ENCODE data around the gene PIEZO2. TPM values are rescaled to one million over a fixed set of nuclear protein-coding genes. Genes with fewer than 3 reads are reported as not detected.

PIEZO2 gene
- total RNA-seq, 8 experiments from 2014 or later, result 1.9 to 73.5 (median 2.8) TPM

DNA sequence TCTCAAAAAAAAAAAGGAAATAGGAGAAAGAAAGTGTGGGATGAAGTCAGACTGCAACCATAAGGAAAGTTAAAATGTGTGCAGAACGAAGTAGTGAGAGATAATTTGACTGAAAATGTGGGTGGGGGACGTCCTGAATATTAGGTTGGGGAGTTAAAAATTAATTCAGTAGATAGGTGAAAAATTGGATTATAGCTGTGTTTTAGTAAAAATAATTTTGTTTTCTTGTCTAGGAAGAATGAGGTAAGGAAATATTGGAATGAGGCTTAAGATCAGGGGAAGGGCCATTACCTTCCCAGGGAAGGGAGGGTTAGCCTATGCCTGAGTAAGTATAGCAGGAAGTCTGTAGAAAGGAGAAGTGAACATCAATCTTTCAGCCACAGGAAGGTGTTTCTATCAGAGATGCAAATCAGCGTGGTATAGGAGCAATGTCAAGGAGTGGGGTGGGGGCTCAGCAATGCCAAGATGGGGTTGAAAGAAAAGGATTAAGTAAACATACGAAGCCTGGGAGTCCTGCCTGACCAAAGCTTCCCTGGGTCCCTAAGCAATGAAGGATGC lies 250.9 kb downstream of the PIEZO2 start:
- Histone ChIP-seq H3K4me3 (no peak overlapping the region), H3K4me1 (replicated peaks in 1 of 2) (peaks cover 5 to 8% of the 10 kb centered on the region in 2 donors), H3K27ac (no peak overlapping the region)
- 14 to 100% (median 73%) methylated on average over 1 to 4 of the region's 4 CpGs for WGBS, 10 experiments
- in situ Hi-C loops (cut with MboI; ENCODE audit: low pct_unique_long_range_greater_than_20kb in 2 of 9, low sequenced_read_pairs in 9 of 9, unreplicated experiment in 9 of 9), result no loop called here
- no peak for ATAC-seq (replicated peaks in 6 of 8)

DNA sequence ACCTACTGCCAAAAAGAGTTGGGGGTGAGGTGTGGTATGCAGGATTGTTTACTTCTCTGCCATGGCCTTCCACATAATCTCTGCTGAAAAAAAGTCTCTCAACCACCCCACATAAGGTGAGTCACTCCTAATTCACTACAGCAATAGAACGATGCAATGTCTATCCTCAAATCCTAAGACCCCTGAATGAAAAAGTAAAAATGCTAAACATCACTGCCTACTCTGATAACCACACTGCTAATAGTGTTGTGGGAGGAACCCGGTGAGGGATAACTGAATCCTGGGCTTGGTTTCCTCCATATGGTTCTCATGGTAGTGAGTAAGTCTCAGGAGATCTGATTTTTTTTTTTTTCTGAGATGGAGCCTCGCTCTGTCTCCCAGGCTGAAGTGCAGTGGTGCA lies 252.5 kb downstream of the PIEZO2 start:
- peak in 3 of 8 experiments; percentile 7 to 47 (median 43) for ATAC-seq (replicated peaks in 6 of 8)
- no peak overlapping the region for H3K27ac ChIP-seq
- WGBS, 10 experiments, result 50 to 100% (median 100%) methylated on average over 1 to 2 of the region's 3 CpGs; no CpG with 5 or more reads in 4 of the 10 experiments
- H3K4me1 ChIP-seq (replicated peaks in 1 of 2), result peaks cover 16 to 25% of the 10 kb centered on the region in 2 donors
- in situ Hi-C loops (cut with MboI; ENCODE audit: low pct_unique_long_range_greater_than_20kb in 2 of 9, low sequenced_read_pairs in 9 of 9, unreplicated experiment in 9 of 9), result no loop called here
- no peak overlapping the region for H3K4me3 ChIP-seq

DNA sequence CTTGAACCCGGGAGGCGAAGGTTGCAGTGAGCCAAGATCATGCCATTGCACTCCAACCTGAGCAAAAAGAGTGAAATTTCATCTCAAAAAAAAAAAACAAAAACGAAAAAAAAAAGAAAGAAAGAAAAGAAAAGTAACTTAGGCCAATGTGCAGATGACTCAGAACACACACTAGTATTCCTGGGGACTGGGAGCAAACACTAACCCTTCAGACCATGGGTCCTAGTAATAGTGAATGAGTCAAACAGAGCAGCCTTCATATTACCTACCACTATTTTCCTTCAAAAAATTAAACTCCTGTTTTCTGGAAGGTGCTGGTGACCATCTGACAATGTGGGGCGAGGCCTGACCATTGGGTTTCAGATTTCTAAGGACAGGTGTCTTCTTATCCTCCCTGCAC lies 253.4 kb downstream of the PIEZO2 start:
- no peak for ATAC-seq (replicated peaks in 6 of 8)
- Histone ChIP-seq H3K4me1 (replicated peaks in 1 of 2) (peaks cover 16 to 32% of the 10 kb centered on the region in 2 donors), H3K27ac (no peak overlapping the region), H3K4me3 (no peak overlapping the region)
- WGBS, 10 experiments, result 0 to 100% (median 63%) methylated on average over 1 to 4 of the region's 4 CpGs
- in situ Hi-C loops (cut with MboI; ENCODE audit: low pct_unique_long_range_greater_than_20kb in 2 of 9, low sequenced_read_pairs in 9 of 9, unreplicated experiment in 9 of 9), result no loop called here

DNA sequence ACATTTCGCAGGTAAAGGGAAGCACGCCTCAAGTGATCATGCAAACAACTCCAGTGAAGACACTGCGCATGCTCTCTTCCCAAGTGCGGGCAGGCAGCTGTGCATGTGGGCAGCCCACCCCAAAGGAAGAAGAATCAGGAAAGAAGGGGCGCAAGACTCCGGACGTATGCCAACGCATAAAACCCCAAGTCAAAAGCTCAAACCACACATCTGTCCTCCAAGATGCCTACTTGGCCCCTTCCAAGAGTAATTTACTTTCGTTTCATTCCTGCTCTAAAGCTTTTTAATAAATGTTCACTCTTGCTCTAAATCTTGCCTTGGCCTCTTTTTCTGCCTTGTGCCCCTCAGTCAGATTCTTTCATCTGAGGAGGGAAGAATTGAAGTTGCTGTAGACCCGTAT lies 254.9 kb downstream of the PIEZO2 start:
- peak overlapping the region; percentile 15 to 23 for H3K27ac ChIP-seq
- in situ Hi-C loops (cut with MboI; ENCODE audit: low pct_unique_long_range_greater_than_20kb in 2 of 9, low sequenced_read_pairs in 9 of 9, unreplicated experiment in 9 of 9), result no loop called here
- H3K4me3 ChIP-seq, result no peak overlapping the region
- 42 to 100% (median 87%) methylated on average over 1 to 10 of the region's 10 CpGs; no CpG with 5 or more reads in 2 of the 10 experiments for WGBS, 10 experiments
- ATAC-seq (replicated peaks in 6 of 8), result no peak
- H3K4me1 ChIP-seq (replicated peaks in 1 of 2), result peaks cover 27 to 44% of the 10 kb centered on the region in 2 donors

DNA sequence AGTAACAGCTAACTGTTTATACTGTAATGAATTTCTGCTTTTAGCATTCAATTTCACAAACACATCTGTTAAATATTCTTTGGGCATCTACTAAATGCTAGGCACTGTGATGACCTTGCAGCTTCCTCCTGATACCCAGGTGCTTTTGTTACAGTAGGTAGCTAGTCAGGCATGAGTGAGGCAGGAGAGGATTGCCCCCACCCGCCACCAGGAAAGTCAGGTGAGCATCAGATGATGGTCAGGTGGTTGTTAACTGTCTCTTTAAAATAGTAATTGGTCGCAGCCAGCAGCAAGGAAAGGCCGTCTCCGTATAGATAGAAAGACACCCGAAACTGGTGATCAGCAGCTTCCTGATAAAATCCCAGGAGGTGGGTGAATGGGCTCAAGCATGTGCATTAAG lies 255.6 kb downstream of the PIEZO2 start:
- no peak overlapping the region for H3K4me3 ChIP-seq
- peaks cover 31 to 50% of the 10 kb centered on the region in 2 donors for H3K4me1 ChIP-seq (replicated peaks in 1 of 2)
- WGBS, 10 experiments, result 40 to 100% (median 72%) methylated on average over 1 to 4 of the region's 5 CpGs; no CpG with 5 or more reads in 5 of the 10 experiments
- peak overlapping the region; percentile 15 to 50 for H3K27ac ChIP-seq
- in situ Hi-C loops (cut with MboI; ENCODE audit: low pct_unique_long_range_greater_than_20kb in 2 of 9, low sequenced_read_pairs in 9 of 9, unreplicated experiment in 9 of 9), result no loop called here
- no peak for ATAC-seq (replicated peaks in 6 of 8)

DNA sequence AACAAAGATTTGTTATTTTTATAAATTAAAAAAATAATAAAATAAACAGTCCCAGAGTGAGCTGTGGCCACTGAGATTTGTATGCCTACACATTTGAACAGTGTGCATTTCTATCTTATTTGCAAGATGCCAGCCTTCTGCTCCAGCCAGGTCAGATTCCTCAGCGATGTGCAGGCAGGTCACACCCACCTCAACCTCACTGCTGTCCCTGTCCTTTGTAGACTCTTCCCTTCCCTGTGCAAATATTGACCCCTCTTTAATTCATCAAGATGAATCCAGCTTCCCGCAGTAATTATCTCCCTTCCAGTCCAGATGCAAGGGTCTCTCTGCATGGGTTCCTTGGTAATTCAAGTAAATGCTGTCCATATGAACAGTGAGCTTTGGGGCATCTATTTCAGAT lies 256.2 kb downstream of the PIEZO2 start:
- peaks cover 34 to 50% of the 10 kb centered on the region in 2 donors for H3K4me1 ChIP-seq (replicated peaks in 1 of 2)
- peak overlapping the region; percentile 38 to 50 for H3K27ac ChIP-seq
- H3K4me3 ChIP-seq, result no peak overlapping the region
- ATAC-seq (replicated peaks in 6 of 8), result peak in 6 of 8 experiments; percentile 16 to 69 (median 57)
- in situ Hi-C loops (cut with MboI; ENCODE audit: low pct_unique_long_range_greater_than_20kb in 2 of 9, low sequenced_read_pairs in 9 of 9, unreplicated experiment in 9 of 9), result no loop called here
- 13 to 100% (median 48%) methylated on average over 1 to 2 of the region's 2 CpGs; no CpG with 5 or more reads in 4 of the 10 experiments for WGBS, 10 experiments

DNA sequence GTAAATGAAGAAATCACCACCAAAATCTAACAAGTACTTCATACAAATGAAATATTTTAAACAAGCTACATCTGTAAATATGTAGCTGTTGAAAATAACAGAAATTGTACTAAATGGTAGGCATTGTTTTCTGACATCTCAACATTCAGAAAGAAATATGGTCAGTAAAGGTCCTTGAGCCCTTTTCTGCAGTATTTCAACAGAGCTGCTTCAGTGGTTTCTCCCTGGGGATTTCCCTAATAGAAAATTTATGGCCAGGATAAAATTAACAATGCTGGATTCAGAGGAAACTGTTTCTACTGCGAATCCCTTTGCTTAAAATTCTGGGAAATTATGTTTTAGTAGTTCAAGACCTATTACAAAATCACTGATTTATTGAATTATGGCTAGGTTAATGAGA lies 256.6 kb downstream of the PIEZO2 start:
- in situ Hi-C loops (cut with MboI; ENCODE audit: low pct_unique_long_range_greater_than_20kb in 2 of 9, low sequenced_read_pairs in 9 of 9, unreplicated experiment in 9 of 9), result no loop called here

DNA sequence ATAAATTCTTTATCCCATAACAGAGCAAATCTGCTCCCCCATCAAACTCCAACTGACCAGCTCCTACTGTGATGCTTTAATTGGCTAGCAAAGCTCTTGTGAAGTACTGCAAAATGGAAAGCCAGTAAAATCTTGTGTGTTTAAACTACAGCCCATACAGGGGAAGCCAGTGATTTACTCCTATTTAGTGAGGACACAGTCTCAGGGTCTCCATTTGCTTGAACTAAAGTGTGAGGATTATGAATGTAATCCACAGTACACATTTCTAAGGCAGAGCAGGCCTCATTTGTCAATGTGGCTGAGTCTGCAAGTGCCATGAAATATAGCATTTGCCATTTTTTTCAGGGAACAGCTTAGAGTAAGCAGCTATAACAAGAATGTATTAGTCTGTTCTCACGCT lies 259.3 kb downstream of the PIEZO2 start:
- H3K27ac ChIP-seq, result peak overlapping the region in 1 of 2 donors; percentile 25
- H3K4me1 ChIP-seq (replicated peaks in 1 of 2), result peaks cover 34 to 50% of the 10 kb centered on the region in 2 donors
- in situ Hi-C loops (cut with MboI; ENCODE audit: low pct_unique_long_range_greater_than_20kb in 2 of 9, low sequenced_read_pairs in 9 of 9, unreplicated experiment in 9 of 9), result no loop called here
- H3K4me3 ChIP-seq, result no peak overlapping the region
- ATAC-seq (replicated peaks in 6 of 8), result peak in 5 of 8 experiments; percentile 84 to 92 (median 90)
- WGBS, 10 experiments, result 0 to 70% (median 52%) methylated on average over 1 of the region's 1 CpG; no CpG with 5 or more reads in 6 of the 10 experiments

More for the DNA sequence above, 256.6 kb downstream of the PIEZO2 start:
- Histone ChIP-seq H3K27ac (peak overlapping the region; percentile 1 to 38), H3K4me1 (replicated peaks in 1 of 2) (peaks cover 34 to 50% of the 10 kb centered on the region in 2 donors), H3K4me3 (no peak overlapping the region)
- WGBS, 10 experiments, result 0 to 57% (median 29%) methylated on average over 1 of the region's 1 CpG; no CpG with 5 or more reads in 5 of the 10 experiments
- peak; percentile 25 to 70 (median 53) for ATAC-seq (replicated peaks in 6 of 8)

DNA sequence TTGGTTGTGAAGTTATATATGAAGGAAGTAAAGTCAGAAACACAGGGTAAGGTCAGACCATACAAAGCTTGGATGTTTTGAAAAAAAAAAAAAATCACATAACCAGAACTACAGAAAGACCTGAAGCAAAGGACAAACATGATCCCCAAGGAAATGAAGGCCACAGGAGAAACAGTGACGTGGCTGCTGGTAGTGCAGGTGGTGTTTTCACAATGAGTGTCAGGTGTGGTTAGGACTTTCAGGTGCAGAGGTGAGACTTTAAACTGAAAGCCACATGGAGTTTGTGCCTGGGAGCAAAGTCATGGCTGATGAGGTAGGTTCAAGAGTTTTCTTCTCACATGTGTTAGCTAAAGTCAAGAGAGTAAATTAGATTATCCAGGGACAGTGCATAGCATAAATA lies 270.7 kb downstream of the PIEZO2 start:
- no peak overlapping the region for H3K27ac ChIP-seq
- 0 to 100% (median 75%) methylated on average over 1 of the region's 1 CpG; no CpG with 5 or more reads in 2 of the 10 experiments for WGBS, 10 experiments
- in situ Hi-C loops (cut with MboI; ENCODE audit: low pct_unique_long_range_greater_than_20kb in 2 of 9, low sequenced_read_pairs in 9 of 9, unreplicated experiment in 9 of 9), result no loop called here
- H3K4me1 ChIP-seq (replicated peaks in 1 of 2), result no peaks in the 10 kb centered on the region
- no peak for ATAC-seq (replicated peaks in 6 of 8)
- no peak overlapping the region for H3K4me3 ChIP-seq

DNA sequence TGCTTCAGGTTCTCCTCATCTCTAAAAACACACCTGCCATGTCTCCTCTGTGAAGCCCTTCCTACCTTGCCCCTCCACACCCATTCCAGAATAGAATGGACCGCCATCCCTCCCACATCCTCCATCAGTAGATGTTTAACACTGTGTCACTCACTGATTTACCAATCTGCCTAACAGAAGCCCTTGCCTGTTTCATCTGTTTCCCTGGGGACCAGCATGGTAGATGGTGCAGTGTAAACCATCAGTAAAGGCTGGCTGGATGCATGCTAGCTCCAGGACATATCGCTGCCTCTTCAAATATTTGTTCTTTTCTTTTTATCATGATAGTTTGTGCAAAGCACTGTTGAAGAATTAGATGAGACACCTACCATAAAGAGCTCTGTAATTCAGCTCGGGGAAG lies 271.4 kb downstream of the PIEZO2 start:
- WGBS, 10 experiments, result 29 to 90% (median 77%) methylated on average over 1 to 3 of the region's 3 CpGs
- ATAC-seq (replicated peaks in 6 of 8), result peak in 2 of 8 experiments; percentile 48 to 98
- no peak overlapping the region for H3K27ac ChIP-seq
- H3K4me3 ChIP-seq, result no peak overlapping the region
- H3K4me1 ChIP-seq (replicated peaks in 1 of 2), result no peaks in the 10 kb centered on the region
- in situ Hi-C loops (cut with MboI; ENCODE audit: low pct_unique_long_range_greater_than_20kb in 2 of 9, low sequenced_read_pairs in 9 of 9, unreplicated experiment in 9 of 9), result no loop called here

DNA sequence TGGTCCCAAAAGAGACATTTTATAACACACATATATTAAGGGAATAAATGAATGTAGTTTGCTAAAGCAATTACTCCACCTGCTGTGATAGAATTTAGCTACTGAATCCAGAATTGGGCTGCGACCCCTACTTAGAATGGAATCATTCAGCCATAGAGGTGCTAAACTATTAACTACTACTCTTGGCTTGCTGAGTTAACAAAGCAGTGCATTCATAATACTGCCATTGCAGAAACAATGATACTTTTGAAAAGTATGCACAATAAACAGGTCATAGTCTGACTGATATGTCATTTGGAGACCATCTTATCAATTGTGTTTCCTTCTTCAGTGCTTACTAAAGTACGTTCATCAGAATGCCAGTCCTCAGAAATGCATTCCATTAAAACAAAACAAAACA lies 273.6 kb downstream of the PIEZO2 start:
- in situ Hi-C loops (cut with MboI; ENCODE audit: low pct_unique_long_range_greater_than_20kb in 2 of 9, low sequenced_read_pairs in 9 of 9, unreplicated experiment in 9 of 9), result no loop called here
- ATAC-seq (replicated peaks in 6 of 8), result no peak
- no peak overlapping the region for H3K4me3 ChIP-seq
- WGBS, 10 experiments, result 0 to 71% (median 30%) methylated on average over 1 to 2 of the region's 2 CpGs; no CpG with 5 or more reads in 2 of the 10 experiments
- no peaks in the 10 kb centered on the region for H3K4me1 ChIP-seq (replicated peaks in 1 of 2)
- H3K27ac ChIP-seq, result no peak overlapping the region

DNA sequence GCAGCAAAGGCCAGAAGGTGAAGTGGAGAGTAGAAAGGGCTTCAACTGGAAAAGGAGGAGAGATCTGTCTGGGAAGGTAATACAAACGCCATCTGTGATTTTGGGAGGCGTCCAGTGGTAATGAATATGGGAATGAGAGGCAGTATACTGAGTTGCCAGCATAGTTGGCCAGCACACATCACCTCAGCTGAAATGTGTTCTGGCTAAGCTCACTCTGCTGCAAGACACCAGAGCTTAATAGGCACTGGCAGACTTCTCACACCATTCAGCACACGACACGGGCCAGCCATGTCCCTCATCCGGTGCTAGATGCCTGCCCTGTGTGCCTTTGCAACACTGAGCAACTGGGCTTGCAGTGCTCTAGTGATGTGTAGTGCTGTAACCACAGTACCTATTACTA lies 277.1 kb downstream of the PIEZO2 start:
- no peak overlapping the region for H3K4me3 ChIP-seq
- in situ Hi-C loops (cut with MboI; ENCODE audit: low pct_unique_long_range_greater_than_20kb in 2 of 9, low sequenced_read_pairs in 9 of 9, unreplicated experiment in 9 of 9), result loop anchor here in 7 of 9 experiments (25.0 kb wide), 3 partner anchors 165 to 290 kb away; partner anchors contain the start of gene PIEZO2 (in 3 of the 7)
- H3K4me1 ChIP-seq (replicated peaks in 1 of 2), result peaks cover 0 to 13% of the 10 kb centered on the region in 2 donors
- no peak overlapping the region for H3K27ac ChIP-seq
- peak in 3 of 8 experiments; percentile 81 to 94 (median 87) for ATAC-seq (replicated peaks in 6 of 8)
- 0 to 100% (median 41%) methylated on average over 1 to 5 of the region's 5 CpGs; no CpG with 5 or more reads in 4 of the 10 experiments for WGBS, 10 experiments

DNA sequence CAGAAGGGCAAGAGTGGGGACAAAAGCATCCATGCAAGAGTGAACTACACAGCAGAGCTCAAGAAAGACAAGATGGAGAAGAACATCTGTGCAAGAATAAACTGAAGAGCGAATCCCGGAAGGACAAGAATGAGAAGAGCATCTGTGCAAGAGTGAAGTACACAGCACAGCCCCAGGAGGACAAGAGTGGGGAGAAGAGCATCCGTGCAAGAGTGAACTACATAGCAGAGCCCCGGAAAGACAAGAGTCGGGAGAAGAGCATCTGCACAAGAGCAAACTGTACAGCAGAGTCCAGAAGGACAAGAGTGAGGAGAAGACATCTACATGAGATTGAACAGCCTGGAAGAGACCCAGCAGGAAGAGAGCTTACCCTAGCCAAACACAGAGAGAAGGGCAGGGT lies 284.6 kb downstream of the PIEZO2 start:
- Histone ChIP-seq H3K4me3 (no peak overlapping the region), H3K27ac (no peak overlapping the region), H3K4me1 (replicated peaks in 1 of 2) (peaks cover 0 to 15% of the 10 kb centered on the region in 2 donors)
- in situ Hi-C loops (cut with MboI; ENCODE audit: low pct_unique_long_range_greater_than_20kb in 2 of 9, low sequenced_read_pairs in 9 of 9, unreplicated experiment in 9 of 9), result loop anchor here in 7 of 9 experiments (25.0 kb wide), 3 partner anchors 173 to 298 kb away; partner anchors contain the start of gene PIEZO2 (in 3 of the 7)
- peak in 3 of 8 experiments; percentile 50 to 90 (median 83) for ATAC-seq (replicated peaks in 6 of 8)
- 57 to 94% (median 86%) methylated on average over 1 to 5 of the region's 5 CpGs; no CpG with 5 or more reads in 2 of the 10 experiments for WGBS, 10 experiments
